ENCODE measurements around the gene ACSL5.

GRCh38 chr10:112393827-112394226 lies 19.9 kb downstream of the ACSL5 start:
- TF ChIP-seq CTCF (IDR thresholded peaks at IDR 0.05): no peak
- TF ChIP-seq POLR2A (IDR thresholded peaks at IDR 0.05): no peak
- no peak for TF ChIP-seq EP300 (IDR thresholded peaks at IDR 0.05; ENCODE audit: low read depth)

Measured in transverse colon (tissue), 3 donors.